Activated T-helper 1 cell treated with Interleukin-2 at 50 U/mL for 16 hours (primary cell): Measurements from ENCODE around the gene OSBPL7.

ENCODE experiments used
- DNase-seq: peaks from one replicate; pipeline ENCODE4 v3.0.0-alpha.2; 2020; ENCODE audit warnings: low read depth

OSBPL7 gene

DNA sequence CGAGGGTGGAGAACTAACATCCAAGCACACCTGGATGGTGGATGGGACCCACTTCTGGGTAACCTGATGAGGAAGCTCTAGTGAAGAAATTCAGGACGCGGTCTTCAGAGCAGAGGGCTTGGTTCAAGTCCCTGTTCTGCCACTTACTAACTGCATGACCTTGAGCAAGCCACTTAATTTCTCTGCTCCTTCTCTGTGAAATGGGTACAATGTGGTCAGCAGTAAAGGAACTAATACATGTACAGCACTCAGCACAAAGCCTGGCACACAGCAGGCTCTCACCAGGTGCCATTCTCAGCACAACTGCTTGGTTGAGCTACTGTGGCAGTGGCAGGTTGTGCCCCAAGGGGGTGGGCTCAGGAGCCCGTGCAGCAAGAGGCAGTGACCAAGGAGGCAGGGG is 1.9 kb upstream of the OSBPL7 start:
- DNase-seq: no peak

- no peak for DNase-seq
Observed at GRCh38 chr17:47822785-47823184, 1.2 kb upstream of the OSBPL7 start.

GRCh38 chr17:47821031-47821423 is 567 bp downstream of the OSBPL7 start:
- DNase-seq: no peak

DNA sequence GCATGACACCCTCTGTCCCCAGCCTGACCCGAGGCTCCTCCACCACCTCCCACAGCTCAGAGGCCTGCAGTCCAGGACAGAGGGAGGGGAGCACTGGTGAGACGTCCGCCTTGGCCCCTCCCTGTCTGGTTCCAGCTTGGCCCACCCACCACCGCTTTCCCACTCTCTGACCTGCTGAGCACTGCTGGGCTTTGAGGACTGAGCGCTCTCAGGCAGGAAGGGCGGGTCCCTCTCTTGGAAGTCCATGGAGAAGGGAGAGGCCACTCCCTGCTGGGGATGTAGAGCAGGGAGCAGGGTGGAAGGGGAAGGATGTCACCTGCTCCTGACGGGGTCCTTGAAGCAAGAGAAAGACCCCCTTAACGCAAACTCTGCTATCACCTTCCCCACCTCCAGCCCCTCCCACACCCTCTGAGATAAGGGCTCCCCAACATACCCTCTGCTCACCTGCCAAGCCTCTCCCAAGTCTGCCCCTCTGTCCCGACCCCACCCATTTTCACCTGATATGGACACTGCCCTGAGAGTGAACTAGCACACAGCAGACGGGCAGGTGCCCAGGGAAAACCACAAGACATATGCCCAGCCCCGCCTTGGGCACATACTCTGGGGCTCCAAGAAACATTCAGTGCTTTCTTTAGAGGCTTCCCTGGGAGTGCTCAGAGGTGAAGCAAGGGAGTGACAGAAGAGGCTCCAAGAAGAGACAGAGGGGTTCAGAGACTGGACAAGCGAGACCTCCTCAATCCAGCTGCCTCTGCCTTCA is 1.4 kb downstream of the OSBPL7 start:
- DNase-seq: no peak

GRCh38 chr17:47819475-47819874 is 2.1 kb downstream of the OSBPL7 start:
- DNase-seq: no peak

DNA sequence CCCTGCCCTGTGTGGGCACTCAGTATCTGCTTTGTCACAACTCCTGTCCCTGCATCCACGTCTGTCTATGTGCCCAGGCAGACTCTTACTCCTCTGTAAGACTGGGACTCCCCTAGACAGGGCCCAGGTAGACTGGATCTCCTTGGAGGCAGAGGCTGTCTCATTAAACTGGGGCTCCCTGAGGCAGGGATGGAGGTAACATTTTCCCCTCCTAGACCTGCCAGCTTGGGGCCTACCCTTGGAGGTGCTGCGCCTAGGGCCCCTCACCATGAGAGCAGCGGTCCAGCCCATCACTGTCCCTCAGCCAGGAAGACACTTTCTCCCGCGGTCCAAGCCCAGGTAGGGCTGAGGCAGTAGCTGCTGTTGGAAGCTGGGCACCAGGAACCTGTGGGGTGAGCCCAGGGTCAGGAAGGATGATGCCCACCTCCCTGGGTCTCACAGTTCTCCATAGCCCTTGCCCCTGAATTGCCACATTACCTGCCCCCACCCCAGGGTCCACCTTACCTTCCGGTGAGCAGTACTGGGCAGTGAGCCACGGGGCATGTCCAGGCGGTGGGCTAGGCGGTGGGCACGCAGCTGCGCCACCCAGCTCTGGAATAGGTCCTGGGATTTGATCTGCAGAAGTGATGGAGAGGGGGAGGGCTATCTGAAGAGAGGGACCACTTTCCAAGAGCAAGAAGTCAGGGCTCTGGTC is 3.4 kb downstream of the OSBPL7 start:
- DNase-seq: no peak

DNA sequence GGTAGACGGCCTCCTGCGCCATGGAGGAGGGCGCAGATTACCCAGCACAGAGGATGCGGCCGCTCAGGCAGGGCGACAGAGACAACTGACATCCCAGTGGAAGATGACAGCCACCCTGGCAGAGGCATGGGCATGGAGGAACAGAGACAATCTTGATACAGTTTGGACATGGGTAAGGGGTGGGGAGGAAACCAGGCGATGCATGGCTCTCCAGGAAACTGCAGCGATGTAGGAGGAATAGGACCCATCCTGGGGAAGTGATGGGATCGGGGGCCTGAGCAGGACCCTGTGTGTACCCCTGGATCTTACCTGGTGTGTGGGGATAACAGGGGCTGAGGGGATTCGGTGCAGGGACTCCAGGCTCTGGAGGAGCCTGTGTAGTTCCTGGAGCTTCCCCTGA is 4.6 kb downstream of the OSBPL7 start:
- DNase-seq: no peak

DNA sequence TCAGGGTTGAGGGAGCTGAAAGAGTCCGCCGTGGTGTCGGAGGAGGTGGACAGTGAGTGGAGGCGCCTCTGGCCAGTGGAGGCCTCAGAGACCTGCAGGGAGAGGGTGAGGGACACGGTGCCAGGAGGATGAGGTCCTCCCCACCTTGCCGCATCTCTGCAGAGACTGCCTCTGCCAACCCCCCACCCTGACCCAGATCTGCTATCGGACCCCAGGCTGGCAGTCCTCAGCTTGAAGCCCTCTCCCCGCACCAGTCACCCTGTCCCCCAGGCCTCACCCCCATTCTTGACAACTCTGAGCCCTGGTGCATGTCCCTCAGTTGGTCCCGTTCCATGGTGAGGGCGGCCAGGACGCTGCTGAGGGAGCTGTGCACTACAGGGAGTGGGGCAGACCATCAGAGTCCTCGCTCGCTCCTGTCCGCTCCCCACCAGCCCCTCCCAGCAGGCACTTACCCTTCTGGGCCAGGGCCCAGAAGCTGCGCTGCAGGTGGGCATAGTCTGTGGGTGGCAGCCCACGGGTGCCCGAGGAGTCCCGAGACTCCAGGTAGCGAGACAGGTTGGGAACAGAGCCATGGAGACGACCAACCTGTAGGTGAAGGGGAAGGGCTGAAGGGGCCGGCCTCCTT is 5.4 kb downstream of the OSBPL7 start:
- no peak for DNase-seq

GRCh38 chr17:47815106-47815918 is 6.3 kb downstream of the OSBPL7 start:
- no peak for DNase-seq

DNA sequence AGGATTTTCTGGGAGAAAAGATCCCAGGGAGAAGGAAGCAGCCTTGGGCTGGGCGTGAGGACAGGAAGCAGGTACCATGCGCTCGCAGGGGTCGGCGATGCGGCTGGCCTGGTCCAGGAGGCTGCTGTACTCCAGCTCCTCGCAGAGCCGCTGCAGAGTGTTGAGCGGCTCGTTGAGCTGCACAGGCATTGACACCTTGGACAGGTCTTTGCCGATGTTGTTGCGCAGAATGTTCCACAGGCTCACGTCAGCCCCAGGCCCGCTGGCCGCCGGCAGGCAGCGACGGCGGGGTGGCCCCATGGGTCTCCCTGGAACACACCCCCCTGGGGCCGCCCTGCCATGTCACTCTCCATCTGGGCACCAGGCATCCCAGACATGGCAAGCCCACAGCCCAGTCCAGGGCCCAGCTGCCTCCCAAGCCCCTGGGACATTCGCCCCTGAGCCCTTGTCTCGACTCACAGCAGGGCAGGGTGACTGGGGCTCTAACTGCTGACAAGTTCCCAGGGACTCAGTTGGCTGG is 8.0 kb downstream of the OSBPL7 start:
- DNase-seq: no peak

GRCh38 chr17:47813077-47813476 is 8.5 kb downstream of the OSBPL7 start:
- no peak for DNase-seq

DNA sequence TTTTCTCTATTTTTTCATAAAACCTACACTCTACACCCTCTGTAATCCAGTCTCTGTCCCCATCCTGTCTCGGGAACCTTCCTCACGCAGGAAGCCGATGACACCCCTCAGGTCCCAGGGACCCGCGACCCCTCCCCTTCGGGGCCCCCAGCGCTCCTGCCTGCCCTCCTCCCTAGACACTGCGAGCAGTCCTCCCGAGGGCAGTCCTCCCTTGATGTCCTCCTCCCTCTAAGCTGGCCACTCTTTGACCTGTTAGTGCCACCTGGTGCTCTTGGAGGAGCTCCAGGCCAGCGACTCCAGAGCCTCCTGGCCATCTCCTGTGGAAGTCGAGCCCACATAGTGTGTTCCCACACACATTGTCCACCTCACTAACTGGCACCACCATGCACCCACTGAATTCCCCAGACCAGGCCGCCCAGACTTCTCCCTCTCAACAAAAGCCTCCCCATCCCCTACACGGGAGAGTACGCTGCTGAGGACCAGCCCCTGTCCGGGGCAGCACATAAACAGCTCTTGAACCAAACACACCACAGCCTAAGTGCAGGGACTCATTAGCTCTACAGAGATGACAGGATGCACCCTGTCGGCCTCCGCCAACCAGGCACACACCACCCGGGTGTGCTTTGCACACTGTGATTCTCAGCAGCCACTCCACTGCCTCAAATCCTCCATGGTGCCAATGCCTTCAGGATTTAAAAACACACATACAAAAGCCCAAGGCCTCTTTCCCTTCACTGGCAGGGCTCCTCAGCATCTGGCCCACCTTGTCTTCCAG is 9.3 kb downstream of the OSBPL7 start:
- no peak for DNase-seq

DNA sequence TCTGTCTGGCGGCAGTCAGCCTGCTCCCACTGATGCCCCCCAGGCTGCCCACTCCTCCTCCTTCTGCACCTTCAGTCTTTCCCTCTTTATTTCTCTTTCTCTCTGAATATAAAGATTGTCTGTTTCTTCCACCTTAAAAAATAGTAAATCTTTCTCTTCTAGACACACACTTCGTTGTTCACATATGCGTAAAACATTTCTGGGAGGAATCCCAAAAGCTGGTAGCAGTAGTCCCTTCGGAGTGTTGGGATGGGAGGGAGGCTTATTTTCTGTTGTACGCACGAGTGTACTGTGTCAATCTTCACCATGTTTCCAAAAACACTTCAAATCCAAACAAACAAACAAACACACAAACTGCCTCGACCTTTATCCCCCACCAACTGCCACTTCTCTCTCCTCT is 9.9 kb downstream of the OSBPL7 start:
- no peak for DNase-seq

DNA sequence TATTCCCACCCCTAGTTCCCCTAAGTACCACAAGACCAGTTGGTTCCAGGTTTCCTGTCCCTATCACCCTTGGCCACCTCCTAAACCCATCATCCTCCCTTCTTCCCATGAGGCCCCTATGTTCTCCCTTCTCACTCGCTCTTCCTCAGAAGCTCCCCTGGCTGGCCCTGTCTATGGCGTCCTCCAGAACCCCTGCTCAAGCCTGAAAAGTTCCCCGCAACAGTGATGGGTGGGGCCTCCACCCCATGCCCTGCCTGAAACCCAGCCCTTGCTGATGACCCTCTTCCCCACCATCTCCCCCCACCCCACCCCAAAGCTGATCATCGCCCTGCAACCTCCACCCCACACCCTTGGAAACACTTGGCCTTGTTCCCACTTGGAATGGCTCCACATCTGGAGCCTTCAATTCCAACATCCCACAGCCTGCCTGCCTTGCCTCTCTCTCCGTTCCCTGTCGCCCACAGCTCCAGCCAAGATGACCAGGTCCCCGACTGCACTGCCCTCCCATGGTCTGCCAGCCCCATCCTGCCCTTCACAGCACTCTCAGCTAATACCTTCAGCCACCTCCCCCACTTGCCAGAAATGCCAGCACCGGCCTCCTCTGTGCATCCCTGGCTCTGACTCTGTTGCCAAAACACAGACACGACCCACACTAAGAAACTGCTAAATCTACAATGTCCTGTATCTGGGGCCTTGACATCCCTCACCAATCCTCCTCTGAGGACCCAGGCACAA is 10.5 kb downstream of the OSBPL7 start:
- no peak for DNase-seq

DNA sequence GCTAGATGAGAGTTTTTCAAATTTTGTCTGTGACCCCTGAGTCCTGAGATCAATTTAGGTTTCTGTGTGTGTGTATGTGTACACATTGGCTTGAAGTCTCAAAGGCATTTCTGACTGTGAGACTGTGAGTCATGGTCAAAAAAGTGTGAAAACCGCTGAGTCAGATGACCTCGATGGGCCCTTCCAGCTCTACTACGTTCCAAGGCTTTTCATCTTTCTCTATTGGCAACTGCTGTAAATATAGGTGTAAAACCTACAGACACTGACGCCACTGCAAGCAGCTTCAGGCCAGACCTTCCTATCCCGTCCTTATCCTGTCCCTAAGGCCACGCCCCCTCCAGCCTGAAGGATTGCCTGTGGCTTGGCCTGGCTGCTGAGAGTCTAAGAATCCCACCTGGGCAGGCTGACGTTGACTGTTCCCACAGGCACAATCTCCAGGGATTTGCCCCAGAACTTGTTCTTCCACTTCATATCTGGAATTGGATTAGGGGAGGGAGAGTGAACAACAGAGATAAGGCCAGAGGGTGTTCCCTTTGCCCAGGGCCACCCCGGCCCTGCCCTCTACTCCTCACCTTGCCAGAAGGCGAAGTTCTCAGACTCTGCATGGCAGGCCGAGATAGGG is 11.3 kb downstream of the OSBPL7 start:
- DNase-seq: no peak

DNA sequence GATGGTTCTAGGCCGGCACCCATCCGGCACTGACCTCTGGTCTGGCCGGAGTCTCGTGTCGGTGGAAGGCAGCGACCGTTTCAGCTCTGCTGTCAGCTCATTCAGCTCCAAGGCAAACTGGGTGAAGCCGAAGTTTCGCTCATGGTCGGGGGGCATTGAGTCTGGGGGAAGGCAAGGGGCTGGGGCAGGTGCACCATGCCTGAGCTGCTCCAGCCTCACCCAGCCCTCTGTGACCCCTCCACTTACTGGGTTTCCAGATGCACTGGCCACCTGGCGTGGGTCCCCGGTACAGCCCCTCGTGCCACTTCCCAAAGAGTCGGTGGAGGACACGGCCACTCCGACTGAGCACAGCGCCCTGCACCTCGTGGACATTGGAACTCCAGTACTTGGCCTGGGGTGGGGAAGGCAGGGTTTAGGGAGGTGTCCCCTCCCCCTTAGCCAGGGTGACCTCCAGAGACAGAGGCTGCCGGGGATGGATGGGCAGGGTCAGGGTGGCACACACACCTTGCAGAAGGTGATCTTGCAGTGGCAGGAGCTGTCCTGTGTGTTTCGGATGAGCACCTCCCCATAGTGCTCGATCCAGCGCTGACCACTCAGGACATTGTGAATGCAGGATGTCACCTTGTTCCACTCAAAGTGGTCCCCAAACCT is 12.6 kb downstream of the OSBPL7 start:
- DNase-seq: no peak

DNA sequence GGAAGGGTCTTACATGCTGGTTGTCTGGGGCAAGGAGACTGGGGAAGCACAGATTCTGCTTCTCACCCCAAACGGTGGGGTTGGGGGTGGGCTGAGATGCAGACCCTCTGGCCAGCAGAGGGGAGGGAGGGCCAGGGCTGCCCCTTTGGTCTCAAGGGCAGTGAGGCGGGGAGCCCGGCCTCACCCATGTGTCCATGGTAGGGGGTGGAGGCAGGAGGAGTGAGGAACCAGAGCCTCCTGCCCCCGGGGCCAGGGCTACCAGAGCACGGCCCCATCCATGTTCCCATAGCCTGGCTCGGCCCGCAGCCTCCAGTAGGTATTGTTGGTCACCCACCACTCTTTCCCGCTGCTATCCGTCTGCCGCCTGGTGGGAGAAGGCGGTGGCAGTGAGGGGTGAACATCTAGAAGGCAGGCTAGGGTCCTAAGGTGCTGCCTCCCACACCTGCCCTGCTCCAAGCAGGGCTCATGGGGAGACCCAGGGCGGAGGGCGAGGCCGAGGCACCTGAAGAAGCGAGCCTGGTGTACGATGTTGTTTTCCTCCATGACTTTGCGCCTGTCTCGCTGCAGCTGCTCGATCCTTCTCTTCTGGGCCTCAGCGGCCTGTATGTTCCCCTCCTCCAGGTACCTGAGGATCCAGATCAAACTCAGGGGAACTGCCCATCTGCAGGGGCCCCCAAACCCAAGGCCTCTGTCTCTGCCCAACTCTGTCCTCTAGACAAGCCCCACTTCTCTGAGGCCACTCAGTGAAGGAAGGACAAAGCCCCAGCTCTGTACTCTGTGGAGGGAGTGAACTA is 13.4 kb downstream of the OSBPL7 start:
- DNase-seq: no peak

- DNase-seq: no peak
Observed at GRCh38 chr17:47807421-47807820, 14.2 kb downstream of the OSBPL7 start.

DNA sequence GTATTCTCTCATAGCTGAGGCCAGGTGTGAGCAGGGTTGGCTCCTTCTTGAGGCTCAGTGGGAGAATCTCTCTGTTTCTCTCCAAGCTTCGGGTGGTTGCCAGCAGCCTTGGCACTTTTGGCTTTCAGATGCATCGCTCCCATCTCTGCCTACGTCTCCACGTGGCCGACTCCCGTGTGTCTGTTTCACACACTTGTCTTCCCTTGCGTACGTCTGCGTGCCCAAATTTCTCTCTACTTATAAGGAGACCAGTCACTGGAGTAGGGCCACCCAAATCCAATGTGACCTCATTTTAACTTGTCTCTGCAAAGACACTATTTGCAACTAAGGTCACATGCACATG is 14.7 kb downstream of the OSBPL7 start:
- DNase-seq: no peak
